ENCODE measurements around the gene GTF2A1L.

The GTF2A1L gene

DNA sequence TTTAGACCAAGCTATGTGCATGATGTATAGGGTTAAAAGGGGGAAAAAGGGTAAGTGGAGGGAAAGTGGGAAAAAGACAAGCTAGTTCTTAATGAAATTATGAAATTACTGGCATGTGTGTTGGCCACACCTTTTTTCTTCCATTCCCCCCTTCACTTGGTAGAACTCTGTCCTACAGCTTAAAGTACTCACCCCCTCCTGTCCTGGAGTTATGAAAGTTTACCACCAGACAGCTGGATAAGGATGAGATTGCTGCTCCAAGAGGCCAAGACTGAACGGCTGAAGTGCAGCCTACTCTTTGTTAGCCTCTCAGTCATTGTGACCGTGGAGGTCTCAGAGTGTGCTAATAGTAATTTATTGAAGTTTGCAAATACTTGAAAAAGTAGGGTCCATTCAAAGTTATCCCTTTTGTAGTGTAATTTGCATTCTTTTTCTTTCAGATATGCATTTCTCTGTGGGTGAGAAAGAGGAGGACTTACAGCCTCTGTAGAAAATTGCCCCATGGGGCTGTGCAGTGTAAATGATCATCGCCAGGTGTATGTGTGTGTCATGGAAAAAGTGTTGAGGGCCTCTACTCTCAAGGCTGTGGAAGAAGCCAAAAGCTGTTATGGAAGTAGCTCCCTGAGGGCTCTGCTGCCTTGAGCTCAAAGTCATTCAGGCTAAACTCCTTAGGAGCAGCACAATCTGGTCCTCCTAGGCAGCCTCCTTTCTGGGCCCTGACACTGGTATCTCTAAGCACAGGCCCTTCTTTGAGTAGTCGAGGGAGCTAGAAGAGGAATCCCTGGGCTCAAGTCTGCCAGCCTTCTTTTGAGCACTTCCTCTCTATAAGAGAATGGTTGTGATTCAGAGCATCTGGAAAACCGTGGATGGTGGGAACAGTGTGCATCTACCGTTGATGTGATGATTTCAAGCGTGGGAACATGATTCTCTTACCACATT is 91.7 kb downstream of the GTF2A1L start:
- no peak for DNase-seq

DNA sequence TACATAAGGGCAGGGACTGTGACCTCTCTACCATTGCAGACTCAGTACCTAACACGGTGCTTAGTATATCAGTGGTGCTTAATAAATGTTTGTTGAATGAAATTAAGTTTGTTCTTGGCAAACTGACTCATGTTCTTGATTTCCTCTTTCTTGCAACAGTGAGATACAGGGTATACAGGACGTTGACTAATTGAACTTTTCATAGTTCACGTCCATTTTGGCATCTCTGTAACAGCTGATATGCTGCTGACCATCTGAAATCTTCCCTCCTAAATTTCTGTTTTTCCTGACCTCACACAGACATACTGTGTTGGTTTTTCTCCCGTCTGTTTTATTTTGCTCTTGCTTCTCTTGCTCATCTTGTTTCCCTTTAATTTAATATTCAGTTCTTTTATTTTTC is 93.7 kb downstream of the GTF2A1L start:
- no peak for DNase-seq

DNA sequence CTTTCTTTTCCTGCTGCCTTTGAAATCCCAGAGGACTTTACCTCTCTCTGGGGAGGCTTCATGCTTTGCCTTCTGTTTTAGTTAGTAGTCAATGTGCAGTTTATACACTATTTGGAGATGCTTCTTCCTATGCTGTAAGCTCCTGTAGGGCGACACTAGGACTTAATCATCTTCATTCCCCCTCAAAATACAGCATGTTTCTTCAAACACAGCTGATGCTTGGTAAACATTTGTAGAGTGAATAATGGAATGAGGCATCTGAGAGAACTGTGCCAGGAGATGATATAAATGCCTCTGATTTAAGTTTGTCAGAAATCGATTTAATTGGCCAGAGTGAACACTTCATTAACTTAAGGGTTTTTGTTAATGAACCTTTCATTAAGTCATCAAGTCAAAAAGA is 94.5 kb downstream of the GTF2A1L start:
- no peak for DNase-seq

DNA sequence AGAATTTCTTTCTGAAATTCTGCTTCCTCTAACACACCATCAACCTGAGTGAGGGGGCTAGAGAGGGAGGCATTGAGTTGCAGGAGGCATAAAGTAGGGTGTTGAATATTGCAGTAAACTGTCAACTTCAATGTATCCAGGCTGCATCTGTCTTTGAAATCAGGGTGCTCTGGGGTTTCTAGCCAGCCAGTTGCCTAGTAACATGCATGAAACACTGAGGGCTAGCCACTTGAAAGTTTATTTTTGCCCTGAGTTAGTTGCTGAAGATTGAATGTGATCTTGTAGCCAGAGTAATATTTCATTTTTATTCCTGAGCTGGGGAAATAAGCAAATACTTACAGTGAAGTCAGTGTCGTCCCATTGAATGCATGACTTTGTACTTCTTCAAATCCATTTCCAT is 96.0 kb downstream of the GTF2A1L start:
- DNase-seq, result no peak

GRCh38 chr2:48714245-48714644 is 96.6 kb downstream of the GTF2A1L start:
- no peak for DNase-seq

DNA sequence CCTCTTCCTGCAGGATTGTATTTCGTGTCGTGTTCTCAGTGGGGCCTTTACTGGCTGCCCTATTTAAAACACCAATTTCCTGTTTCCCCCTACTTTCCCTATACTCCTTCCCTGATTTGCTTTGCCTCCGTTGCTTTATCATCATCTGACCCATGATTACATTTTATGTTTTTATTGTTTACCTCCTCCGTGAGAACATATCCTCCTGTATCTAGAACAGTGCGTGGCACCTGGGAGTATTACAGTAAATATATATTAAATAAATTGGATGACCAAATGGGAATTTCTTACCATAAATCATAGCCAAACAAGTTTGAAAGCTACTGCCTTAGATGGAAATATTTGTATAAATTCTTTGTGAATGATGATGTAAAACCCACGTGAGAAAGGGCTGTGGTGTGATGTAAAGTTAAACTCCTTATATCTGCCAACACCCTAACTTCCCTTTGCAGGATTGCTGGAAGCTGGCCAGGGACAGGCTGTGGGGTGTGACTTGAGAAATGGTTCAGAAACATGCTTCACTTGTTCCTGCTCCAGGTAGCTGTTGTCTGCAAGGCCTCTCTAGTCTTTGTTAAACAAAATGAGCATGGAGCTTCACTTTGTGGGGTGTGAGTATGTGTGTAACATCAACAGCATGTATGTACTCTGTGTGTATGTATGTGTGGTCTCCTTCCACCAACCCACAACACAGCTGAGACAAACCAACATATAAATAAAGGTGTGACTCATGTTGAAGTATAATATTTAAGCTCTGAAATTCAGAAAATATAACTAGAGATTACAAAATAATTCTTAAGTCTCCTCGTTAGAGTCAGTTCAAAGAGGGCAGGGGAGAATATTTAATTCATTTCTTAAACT is 97.6 kb downstream of the GTF2A1L start:
- no peak for DNase-seq

GRCh38 chr2:48715956-48716355 is 98.3 kb downstream of the GTF2A1L start:
- no peak for DNase-seq

- DNase-seq, result no peak
These were observed 100.2 kb downstream of the GTF2A1L start for GRCh38 chr2:48717846-48718245.

GRCh38 chr2:48719480-48720177 is 102.0 kb downstream of the GTF2A1L start:
- DNase-seq, result no peak

GRCh38 chr2:48721158-48721557 is 103.5 kb downstream of the GTF2A1L start:
- no peak for DNase-seq

- no peak for DNase-seq
These were observed 104.7 kb downstream of the GTF2A1L start for GRCh38 chr2:48722391-48722790.

- no peak for DNase-seq
These were observed 105.5 kb downstream of the GTF2A1L start for GRCh38 chr2:48723129-48723528.

- no peak for DNase-seq
These were observed 106.6 kb downstream of the GTF2A1L start for GRCh38 chr2:48724278-48724677.

DNA sequence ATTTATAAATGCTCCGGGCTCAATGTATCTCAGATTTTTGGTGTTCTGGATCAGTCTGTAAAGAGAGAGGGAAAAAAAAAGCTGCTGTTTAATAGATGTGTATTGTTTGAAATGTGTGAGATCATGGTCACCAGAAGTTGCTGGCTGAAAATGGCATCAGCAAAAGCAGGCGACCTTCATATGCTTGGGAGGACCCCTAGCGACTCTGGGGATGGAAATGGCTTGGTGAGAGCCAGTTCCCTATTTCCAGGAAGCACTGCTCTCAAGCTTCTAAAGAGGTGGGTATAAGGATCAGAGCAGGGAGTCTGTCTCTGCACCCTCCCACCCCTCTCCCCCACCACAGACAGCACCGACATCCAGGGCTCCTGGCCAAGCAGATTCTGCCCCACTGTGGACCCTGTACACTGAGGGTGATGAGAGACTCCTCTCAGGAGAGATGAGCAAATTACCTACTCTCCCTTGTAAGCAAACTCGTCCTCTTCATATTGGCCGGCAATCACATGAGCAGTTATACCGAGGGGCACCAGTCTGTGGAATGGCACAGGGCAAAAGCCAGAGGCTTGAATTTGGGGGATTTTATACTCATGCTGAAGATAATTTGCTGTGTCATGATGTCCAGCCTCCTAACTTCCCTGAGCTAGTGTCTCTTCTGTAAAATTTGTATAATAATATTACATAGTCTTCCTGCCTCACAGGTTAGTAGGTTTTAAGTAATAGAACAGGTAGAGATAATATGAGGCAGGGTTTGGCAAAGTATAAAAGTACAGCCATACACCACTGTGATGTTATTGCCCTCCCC is 108.2 kb downstream of the GTF2A1L start:
- no peak for DNase-seq

GRCh38 chr2:48727560-48727959 is 109.9 kb downstream of the GTF2A1L start:
- DNase-seq, result no peak

GRCh38 chr2:48728295-48728694 is 110.6 kb downstream of the GTF2A1L start:
- DNase-seq, result no peak

DNA sequence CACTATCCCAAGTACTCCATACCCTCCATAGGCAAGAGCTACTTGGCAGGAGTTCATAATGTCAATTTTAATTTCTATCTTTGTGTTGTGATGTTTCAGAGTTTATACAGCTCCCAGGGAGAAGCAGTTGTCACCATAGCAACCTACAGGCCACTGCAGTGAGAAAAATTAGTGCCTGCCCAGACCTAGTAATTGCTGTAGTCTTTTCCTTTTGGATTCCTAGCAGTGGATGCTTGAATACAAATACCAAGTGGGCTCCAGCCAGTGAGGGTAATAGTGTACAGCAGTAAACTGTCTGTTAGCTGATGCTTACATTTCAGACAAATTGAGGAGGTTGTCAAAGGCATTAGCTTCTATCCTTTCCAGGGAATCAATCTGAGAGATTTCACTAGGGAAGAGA is 111.2 kb downstream of the GTF2A1L start:
- no peak for DNase-seq

Measured in CD4-positive, alpha-beta T cell treated with Interferon alpha-2 for 1 hour (primary cell).